GM19372 (cell line): ENCODE results near the gene COG3.

ENCODE experiments used
- ATAC-seq: cut with Tn5 transposase; IDR thresholded peaks from one replicate; pipeline ENCODE4 v1.9.1; 2021; ENCODE audit warnings: mild to moderate bottlenecking, low read depth, moderate library complexity; ENCODE audit not compliant: unreplicated experiment

COG3 gene

GRCh38 chr13:45541806-45542205 is 77.1 kb downstream of the COG3 start:
- no peak for ATAC-seq

GRCh38 chr13:45542391-45542790 is 77.7 kb downstream of the COG3 start:
- no peak for ATAC-seq

- no peak for ATAC-seq
These were observed 78.1 kb downstream of the COG3 start for GRCh38 chr13:45542878-45543277.

- no peak for ATAC-seq
These were observed 79.8 kb downstream of the COG3 start for GRCh38 chr13:45544520-45544919.

GRCh38 chr13:45545686-45546409 is 81.1 kb downstream of the COG3 start:
- ATAC-seq, result no peak

GRCh38 chr13:45546410-45546765 is 81.6 kb downstream of the COG3 start:
- ATAC-seq, result no peak

- no peak for ATAC-seq
These were observed 83.5 kb downstream of the COG3 start for GRCh38 chr13:45548281-45548680.

- ATAC-seq, result no peak
These were observed 89.9 kb downstream of the COG3 start for GRCh38 chr13:45554604-45555109.

GRCh38 chr13:45564133-45564776 is 99.5 kb downstream of the COG3 start:
- no peak for ATAC-seq

- ATAC-seq, result no peak
These were observed 100.6 kb downstream of the COG3 start for GRCh38 chr13:45565331-45565730.

GRCh38 chr13:45575146-45575829 is 110.5 kb downstream of the COG3 start:
- no peak for ATAC-seq

- no peak for ATAC-seq
These were observed 111.1 kb downstream of the COG3 start for GRCh38 chr13:45575830-45576180.

GRCh38 chr13:45576466-45576865 is 111.7 kb downstream of the COG3 start:
- no peak for ATAC-seq

GRCh38 chr13:45582408-45583076 is 117.8 kb downstream of the COG3 start:
- no peak for ATAC-seq

GRCh38 chr13:45584816-45585215 is 120.1 kb downstream of the COG3 start:
- ATAC-seq, result no peak
